ENCODE results near the gene MLLT1.

MLLT1 gene

GRCh38 chr19:6241680-6242377 lies 37.9 kb downstream of the MLLT1 start:
- H3K4me1 ChIP-seq (ENCODE audit: control insufficient read depth in 1 of 2, insufficient read depth in 1 of 2, low read depth in 1 of 2, low read length in 1 of 2) = peaks cover 7 to 19% of the 10 kb centered on the region in 2 experiments
- H3K27me3 ChIP-seq = no peaks in the 10 kb centered on the region
- no peak overlapping the region for H3K27ac ChIP-seq
- no peak for TF ChIP-seq CTCF (IDR thresholded peaks at IDR 0.05)
- no peaks in the 10 kb centered on the region for H3K9me3 ChIP-seq
- H3K36me3 ChIP-seq = no peaks in the 10 kb centered on the region
- H3K4me3 ChIP-seq (ENCODE audit: low read depth in 1 of 2, low read length in 1 of 2) = no peak overlapping the region

GRCh38 chr19:6241056-6241455 lies 38.7 kb downstream of the MLLT1 start:
- TF ChIP-seq CTCF (IDR thresholded peaks at IDR 0.05) = no peak
- H3K4me3 ChIP-seq (ENCODE audit: low read depth in 1 of 2, low read length in 1 of 2) = no peak overlapping the region
- H3K9me3 ChIP-seq = no peaks in the 10 kb centered on the region
- H3K4me1 ChIP-seq (ENCODE audit: control insufficient read depth in 1 of 2, insufficient read depth in 1 of 2, low read depth in 1 of 2, low read length in 1 of 2) = peaks cover 7 to 20% of the 10 kb centered on the region in 2 experiments
- H3K36me3 ChIP-seq = no peaks in the 10 kb centered on the region
- no peaks in the 10 kb centered on the region for H3K27me3 ChIP-seq
- no peak overlapping the region for H3K27ac ChIP-seq

GRCh38 chr19:6239871-6240676 lies 39.7 kb downstream of the MLLT1 start:
- Histone ChIP-seq H3K9me3 (no peaks in the 10 kb centered on the region), H3K27me3 (no peaks in the 10 kb centered on the region), H3K4me1 (ENCODE audit: control insufficient read depth in 1 of 2, insufficient read depth in 1 of 2, low read depth in 1 of 2, low read length in 1 of 2) (peaks cover 10 to 29% of the 10 kb centered on the region in 2 experiments), H3K36me3 (no peaks in the 10 kb centered on the region), H3K27ac (no peak overlapping the region), H3K4me3 (ENCODE audit: low read depth in 1 of 2, low read length in 1 of 2) (no peak overlapping the region)
- TF ChIP-seq CTCF (IDR thresholded peaks at IDR 0.05) = no peak

GRCh38 chr19:6239401-6239844 lies 40.4 kb downstream of the MLLT1 start:
- Histone ChIP-seq H3K36me3 (no peaks in the 10 kb centered on the region), H3K27me3 (no peaks in the 10 kb centered on the region), H3K27ac (no peak overlapping the region), H3K4me3 (ENCODE audit: low read depth in 1 of 2, low read length in 1 of 2) (no peak overlapping the region), H3K9me3 (no peaks in the 10 kb centered on the region), H3K4me1 (ENCODE audit: control insufficient read depth in 1 of 2, insufficient read depth in 1 of 2, low read depth in 1 of 2, low read length in 1 of 2) (peaks cover 17 to 32% of the 10 kb centered on the region in 2 experiments)
- TF ChIP-seq CTCF (IDR thresholded peaks at IDR 0.05) = no peak

- peaks cover 23 to 32% of the 10 kb centered on the region in 2 experiments for H3K4me1 ChIP-seq (ENCODE audit: control insufficient read depth in 1 of 2, insufficient read depth in 1 of 2, low read depth in 1 of 2, low read length in 1 of 2)
- H3K36me3 ChIP-seq = no peaks in the 10 kb centered on the region
- no peak overlapping the region for H3K4me3 ChIP-seq (ENCODE audit: low read depth in 1 of 2, low read length in 1 of 2)
- H3K27ac ChIP-seq = no peak overlapping the region
- H3K27me3 ChIP-seq = no peaks in the 10 kb centered on the region
- TF ChIP-seq CTCF (IDR thresholded peaks at IDR 0.05) = no peak
- no peaks in the 10 kb centered on the region for H3K9me3 ChIP-seq
Measured at GRCh38 chr19:6238643-6239281, 41.0 kb downstream of the MLLT1 start.
